KMS-11 (cell line): ENCODE measurements around the gene PDZRN4.
"Not testable (repeated sequence)": the region's sequence is repeated elsewhere in the genome, so short reads cannot be mapped to it uniquely, and the experiment has no call there.

ENCODE experiments used
- H2AFZ ChIP-seq: fragments of 200-600 bp; sonication (generic); 2 replicates; pipeline ENCODE4 v1.6.1; 2016; ENCODE audit warnings: antibody characterized with exemption, mixed run types, low read depth
- H3K27ac ChIP-seq: fragments of 200-600 bp; sonication (generic); 2 replicates; pipeline ENCODE4 v1.6.1; 2016; ENCODE audit warnings: mild to moderate bottlenecking, mixed run types
- H3K27me3 ChIP-seq: fragments of 200-600 bp; sonication (generic); 2 replicates; pipeline ENCODE4 v1.6.1; 2017; ENCODE audit warnings: mild to moderate bottlenecking, low read depth, mixed run types, moderate library complexity; ENCODE audit not compliant: insufficient read depth
- H3K36me3 ChIP-seq: fragments of 200-600 bp; sonication (generic); 2 replicates; pipeline ENCODE4 v1.6.1; 2017; ENCODE audit warnings: mild to moderate bottlenecking, mixed run types; ENCODE audit not compliant: insufficient read depth
- H3K4me1 ChIP-seq: fragments of 200-600 bp; sonication (generic); 2 replicates; pipeline ENCODE4 v1.6.1; 2016; ENCODE audit warnings: mild to moderate bottlenecking, low read depth, mixed run types; ENCODE audit not compliant: poor library complexity, severe bottlenecking
- H3K4me2 ChIP-seq: fragments of 200-600 bp; sonication (generic); 2 replicates; pipeline ENCODE4 v1.7.0; 2016; ENCODE audit warnings: mild to moderate bottlenecking, mixed run types
- H3K4me3 ChIP-seq: fragments of 200-600 bp; sonication (generic); IDR thresholded peaks from 2 replicates; pipeline ENCODE4 v1.6.1; 2017; ENCODE audit warnings: low read depth, low read length, mixed read lengths; ENCODE audit not compliant: insufficient read depth
- H3K79me2 ChIP-seq: fragments of 200-600 bp; sonication (generic); 2 replicates; pipeline ENCODE4 v1.6.1; 2016; ENCODE audit warnings: low read depth, mixed run types; ENCODE audit not compliant: insufficient read depth
- H3K9ac ChIP-seq: fragments of 200-600 bp; sonication (generic); 2 replicates; pipeline ENCODE4 v1.6.1; 2016; ENCODE audit warnings: mild to moderate bottlenecking, mixed run types
- H4K20me1 ChIP-seq: fragments of 200-600 bp; sonication (generic); 2 replicates; pipeline ENCODE4 v1.6.1; 2016; ENCODE audit warnings: mild to moderate bottlenecking, mixed run types; ENCODE audit not compliant: insufficient read depth
- TF ChIP-seq, protein P1 (sequence below): fragments of 200-600 bp; sonication (generic); conservative IDR thresholded peaks from 2 replicates; pipeline ENCODE4 v1.6.1; 2017; ENCODE audit warnings: low read depth, mild to moderate bottlenecking, antibody characterized with exemption, low read length, moderate library complexity, mixed read lengths

PDZRN4 gene

DNA sequence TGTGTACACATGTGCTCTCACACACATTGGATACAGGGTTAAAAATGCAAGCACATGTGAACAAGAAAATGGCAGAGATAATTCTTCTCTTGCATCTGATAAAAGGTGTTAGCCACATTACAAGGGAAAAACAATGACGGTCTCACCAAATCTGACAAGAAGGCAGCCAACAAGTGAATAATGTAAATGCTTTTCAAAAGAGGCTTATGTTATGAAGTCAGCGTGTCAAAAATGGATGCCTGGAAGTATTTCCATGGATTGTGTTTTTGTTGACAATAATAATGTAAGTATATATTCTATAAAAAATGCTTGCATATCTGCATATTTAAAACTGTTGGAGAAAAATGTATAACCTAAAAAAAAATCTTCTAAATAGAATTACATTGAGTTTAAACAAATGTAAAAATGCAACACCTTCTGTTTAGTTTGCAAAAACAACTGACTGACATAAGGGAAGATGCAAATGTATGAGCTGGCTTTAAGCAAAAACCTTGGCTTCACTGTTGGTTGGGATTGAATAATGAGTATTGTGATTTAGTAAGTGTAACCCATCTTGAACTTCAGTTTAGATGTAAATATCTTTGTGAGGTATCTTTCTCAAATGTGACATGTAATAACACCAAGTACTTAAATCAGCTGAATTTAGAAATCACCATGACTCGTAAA lies 424.9 kb downstream of the PDZRN4 start:
- no peak overlapping the region for H2AFZ ChIP-seq
- H3K27me3 ChIP-seq: no peaks in the 10 kb centered on the region
- no peak overlapping the region for H3K4me3 ChIP-seq
- no peaks in the 10 kb centered on the region for H3K4me1 ChIP-seq
- TF ChIP-seq, protein P1, sequence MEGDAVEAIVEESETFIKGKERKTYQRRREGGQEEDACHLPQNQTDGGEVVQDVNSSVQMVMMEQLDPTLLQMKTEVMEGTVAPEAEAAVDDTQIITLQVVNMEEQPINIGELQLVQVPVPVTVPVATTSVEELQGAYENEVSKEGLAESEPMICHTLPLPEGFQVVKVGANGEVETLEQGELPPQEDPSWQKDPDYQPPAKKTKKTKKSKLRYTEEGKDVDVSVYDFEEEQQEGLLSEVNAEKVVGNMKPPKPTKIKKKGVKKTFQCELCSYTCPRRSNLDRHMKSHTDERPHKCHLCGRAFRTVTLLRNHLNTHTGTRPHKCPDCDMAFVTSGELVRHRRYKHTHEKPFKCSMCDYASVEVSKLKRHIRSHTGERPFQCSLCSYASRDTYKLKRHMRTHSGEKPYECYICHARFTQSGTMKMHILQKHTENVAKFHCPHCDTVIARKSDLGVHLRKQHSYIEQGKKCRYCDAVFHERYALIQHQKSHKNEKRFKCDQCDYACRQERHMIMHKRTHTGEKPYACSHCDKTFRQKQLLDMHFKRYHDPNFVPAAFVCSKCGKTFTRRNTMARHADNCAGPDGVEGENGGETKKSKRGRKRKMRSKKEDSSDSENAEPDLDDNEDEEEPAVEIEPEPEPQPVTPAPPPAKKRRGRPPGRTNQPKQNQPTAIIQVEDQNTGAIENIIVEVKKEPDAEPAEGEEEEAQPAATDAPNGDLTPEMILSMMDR: no peak
- H4K20me1 ChIP-seq: no peaks in the 10 kb centered on the region
- H3K36me3 ChIP-seq: no peaks in the 10 kb centered on the region
- no peak overlapping the region for H3K4me2 ChIP-seq
- H3K9ac ChIP-seq: no peak overlapping the region
- no peaks in the 10 kb centered on the region for H3K79me2 ChIP-seq
- no peak overlapping the region for H3K27ac ChIP-seq

DNA sequence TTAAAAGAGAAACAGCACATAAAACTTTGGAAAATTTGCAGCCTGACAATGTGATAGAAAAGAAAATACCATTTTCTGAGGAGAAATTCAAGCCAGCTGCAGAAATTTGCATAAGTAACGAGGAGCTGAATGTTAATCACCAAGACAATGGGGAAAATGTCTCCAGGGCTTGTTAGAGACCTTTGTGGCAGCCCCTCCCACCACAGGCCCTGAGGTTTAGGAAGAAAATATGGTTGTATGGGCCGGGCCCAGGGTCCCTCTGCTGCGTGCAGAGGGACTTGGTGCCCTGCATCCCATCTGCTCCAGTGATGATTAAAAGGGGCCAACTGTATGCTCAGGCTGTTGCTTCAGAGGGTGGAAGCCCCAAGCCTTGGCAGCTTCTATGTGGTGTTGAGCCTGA lies 427.1 kb downstream of the PDZRN4 start:
- H3K9ac ChIP-seq, H2AFZ ChIP-seq, H3K4me2 ChIP-seq, H3K27ac ChIP-seq, H4K20me1 ChIP-seq, H3K27me3 ChIP-seq, H3K79me2 ChIP-seq, H3K36me3 ChIP-seq, H3K4me3 ChIP-seq, H3K4me1 ChIP-seq: not testable (repeated sequence)

DNA sequence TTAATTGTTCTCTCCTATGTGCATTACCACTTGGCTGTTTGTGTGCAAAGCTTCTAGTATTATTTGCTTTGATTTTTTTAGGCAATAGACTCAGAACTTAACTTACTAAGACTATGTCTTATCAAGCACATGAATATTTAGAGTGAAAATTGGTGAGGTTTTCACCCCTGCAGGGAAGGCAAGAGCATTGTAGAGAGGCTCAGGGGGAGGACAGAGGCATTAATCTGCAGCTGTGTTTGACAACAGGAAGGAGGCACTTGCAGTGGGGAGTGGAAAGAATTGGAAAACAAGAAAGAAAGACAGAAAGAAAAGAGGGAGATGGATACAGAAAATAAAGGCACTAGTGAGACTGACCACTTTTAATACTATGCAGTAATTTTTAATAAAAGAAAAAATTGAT lies 431.6 kb downstream of the PDZRN4 start:
- Histone ChIP-seq H3K9ac (no peak overlapping the region), H3K27me3 (no peaks in the 10 kb centered on the region), H3K4me3 (no peak overlapping the region), H3K4me2 (no peak overlapping the region), H2AFZ (no peak overlapping the region), H3K79me2 (no peaks in the 10 kb centered on the region), H4K20me1 (no peaks in the 10 kb centered on the region), H3K36me3 (no peaks in the 10 kb centered on the region), H3K27ac (no peak overlapping the region), H3K4me1 (no peaks in the 10 kb centered on the region)
- TF ChIP-seq, protein P1: no peak

DNA sequence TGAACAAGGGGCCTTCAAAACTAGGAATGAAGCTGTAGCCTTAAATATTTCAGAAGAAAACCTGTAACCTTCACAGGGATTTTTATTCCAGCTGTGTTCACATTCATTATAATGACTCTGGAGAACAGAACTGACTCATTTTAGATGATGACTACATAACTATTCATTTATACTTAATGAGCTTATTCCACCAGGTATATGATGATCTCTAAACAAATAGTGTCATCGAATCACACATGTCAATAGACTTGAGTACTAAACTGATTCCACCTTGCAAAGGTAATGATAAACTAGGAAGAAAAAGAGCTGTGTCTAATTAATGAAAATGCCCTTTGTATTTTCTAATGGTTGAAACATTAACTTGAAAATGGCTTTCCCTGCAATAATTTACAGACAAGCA lies 433.2 kb downstream of the PDZRN4 start:
- TF ChIP-seq, protein P1: no peak
- H2AFZ ChIP-seq: no peak overlapping the region
- H3K4me3 ChIP-seq: no peak overlapping the region
- no peak overlapping the region for H3K27ac ChIP-seq
- H4K20me1 ChIP-seq: no peaks in the 10 kb centered on the region
- no peak overlapping the region for H3K4me2 ChIP-seq
- no peaks in the 10 kb centered on the region for H3K36me3 ChIP-seq
- H3K79me2 ChIP-seq: no peaks in the 10 kb centered on the region
- no peaks in the 10 kb centered on the region for H3K27me3 ChIP-seq
- H3K9ac ChIP-seq: no peak overlapping the region
- no peaks in the 10 kb centered on the region for H3K4me1 ChIP-seq
